Natural killer cell (primary cell): Measurements from ENCODE around the gene EIPR1. TPM values are rescaled to one million over a fixed set of nuclear protein-coding genes. Genes with fewer than 3 reads are reported as not detected.

Experiments used
- ATAC-seq, 3 donors: fragments of 150-1000 bp in 2 of 3; fragments of 200-7000 bp in 1 of 3; cut with Tn5 transposase; 1 replicate in 1 of 3; 2 replicates in 2 of 3; pipeline ENCODE4 v1.10.0; 2021; ENCODE audit warnings: mild to moderate bottlenecking in 2 of 3, moderate library complexity in 2 of 3
- DNase-seq, 2 donors: peaks; one replicate each; pipeline versions ENCODE4 v3.0.0 to v3.0.0-alpha.2; 2013 to 2021; ENCODE audit warnings: mixed read lengths in 1 of 2
- H3K27ac ChIP-seq: one replicate; pipeline ENCODE4 v1.5.1; 2013; ENCODE audit warnings: mild to moderate bottlenecking, low read length
- H3K27me3 ChIP-seq: one replicate; pipeline ENCODE4 v1.6.1; 2013; ENCODE audit warnings: low read length; ENCODE audit not compliant: control insufficient read depth, insufficient read depth
- H3K36me3 ChIP-seq: one replicate; pipeline ENCODE4 v1.6.1; 2013; ENCODE audit warnings: low read length; ENCODE audit not compliant: control insufficient read depth, insufficient read depth
- H3K4me1 ChIP-seq: one replicate; pipeline ENCODE4 v1.6.1; 2013; ENCODE audit warnings: low read length; ENCODE audit not compliant: control insufficient read depth, insufficient read depth
- H3K4me3 ChIP-seq: one replicate; pipeline ENCODE4 v1.5.1; 2013; ENCODE audit warnings: low read length
- H3K9me3 ChIP-seq: one replicate; pipeline ENCODE4 v1.6.1; 2013; ENCODE audit warnings: low read length; ENCODE audit not compliant: control insufficient read depth, insufficient read depth
- H3K27ac Mint-ChIP-seq, 2 donors: one replicate each; pipeline ENCODE4 v1.8.0; 2022; ENCODE audit warnings: mild to moderate bottlenecking in 2 of 2, mixed read lengths in 2 of 2, moderate library complexity in 1 of 2
- H3K27me3 Mint-ChIP-seq, 2 donors: one replicate each; pipeline ENCODE4 v1.8.0; 2022; ENCODE audit warnings: low read depth in 2 of 2, mixed read lengths in 2 of 2
- H3K36me3 Mint-ChIP-seq: one replicate; pipeline ENCODE4 v1.8.0; 2022; ENCODE audit warnings: mixed read lengths
- H3K4me1 Mint-ChIP-seq, 2 donors: one replicate each; pipeline ENCODE4 v1.8.0; 2022; ENCODE audit warnings: mixed read lengths in 2 of 2
- H3K4me3 Mint-ChIP-seq: one replicate; pipeline ENCODE4 v1.8.0; 2022; ENCODE audit warnings: mild to moderate bottlenecking, moderate library complexity, mixed read lengths
- H3K9me3 Mint-ChIP-seq, 2 donors: one replicate each; pipeline ENCODE4 v1.8.0; 2022; ENCODE audit warnings: mixed read lengths in 2 of 2
- WGBS: methylation state at CpG from one replicate; pipeline ENCODE4 v1.1.7; 2013; ENCODE audit warnings: missing lambda C conversion rate; ENCODE audit not compliant: insufficient coverage; 5-methylcytosine and 5-hydroxymethylcytosine counted together
- intact Hi-C: fragments of 100-400 bp; cut with micrococcal nuclease; formaldehyde crosslinking; loops from one replicate; pipeline ENCODE4 v1.14.2; 2022
- total RNA-seq, 4 donors: library from RNA; stranded (reverse); fragments of 120-200 nt in 1 of 4; gene quantifications; one replicate each; pipeline versions ENCODE4 v1.2.3 to v1.2.4, GENCODE V29; 2013 to 2022
- TF ChIP-seq, protein P1 (sequence below): fragments of 200-600 bp; IDR thresholded peaks from one replicate; pipeline ENCODE4 v1.8.0; 2022; ENCODE audit warnings: antibody characterized with exemption

EIPR1 gene
- total RNA-seq, 3 donors from 2014 or later (not counting 1 experiment from before 2014, with no cell fraction given): 26.8 to 28.8 (median 27.9) TPM

DNA sequence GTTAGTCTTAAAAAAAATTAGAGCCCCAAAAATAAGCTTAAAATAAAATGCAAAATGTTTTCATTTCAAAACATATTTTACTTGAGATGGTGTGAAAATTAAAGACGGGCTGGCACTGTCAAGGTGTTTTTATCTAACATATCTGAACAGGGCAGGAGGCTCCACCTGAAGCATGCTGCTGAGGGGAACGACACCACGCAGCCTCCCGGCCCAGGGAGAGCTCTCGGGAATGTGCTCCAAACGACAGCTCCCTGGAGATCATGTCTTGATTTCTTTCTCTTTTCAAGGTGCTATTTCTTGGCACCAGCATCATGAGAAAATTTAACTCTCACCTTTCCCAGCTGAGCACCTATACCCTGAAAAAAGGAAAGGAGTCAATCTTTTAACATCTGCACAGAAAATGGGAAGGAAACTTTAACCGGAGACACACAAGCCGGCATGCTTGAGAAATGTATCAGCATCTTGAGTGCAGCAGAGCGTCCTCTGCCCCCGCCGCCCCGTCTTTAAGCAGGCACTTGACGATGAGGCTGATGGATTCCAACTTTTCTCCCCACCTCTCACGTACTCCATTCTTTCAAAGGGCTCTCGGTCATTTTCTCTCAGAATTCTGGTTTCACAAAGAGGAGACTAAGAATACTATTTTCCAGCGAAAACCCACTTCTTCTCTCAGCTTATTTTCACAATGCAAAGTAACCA, 56.6 kb downstream of the EIPR1 start:
- no peaks in the 10 kb centered on the region for H3K36me3 Mint-ChIP-seq
- no peak overlapping the region for H3K27ac ChIP-seq
- H3K4me3 ChIP-seq: no peak overlapping the region
- H3K4me1 ChIP-seq: no peaks in the 10 kb centered on the region
- peaks cover 3% of the 10 kb centered on the region for H3K36me3 ChIP-seq
- H3K9me3 ChIP-seq: no peaks in the 10 kb centered on the region
- H3K4me1 Mint-ChIP-seq: peaks cover 25 to 28% of the 10 kb centered on the region in 2 donors
- no peak for DNase-seq
- intact Hi-C loops: no loop called here
- peaks cover 0 to 2% of the 10 kb centered on the region in 2 donors for H3K9me3 Mint-ChIP-seq
- no peak for ATAC-seq
- H3K27me3 ChIP-seq: no peaks in the 10 kb centered on the region
- H3K27ac Mint-ChIP-seq: no peak overlapping the region
- TF ChIP-seq, protein P1, sequence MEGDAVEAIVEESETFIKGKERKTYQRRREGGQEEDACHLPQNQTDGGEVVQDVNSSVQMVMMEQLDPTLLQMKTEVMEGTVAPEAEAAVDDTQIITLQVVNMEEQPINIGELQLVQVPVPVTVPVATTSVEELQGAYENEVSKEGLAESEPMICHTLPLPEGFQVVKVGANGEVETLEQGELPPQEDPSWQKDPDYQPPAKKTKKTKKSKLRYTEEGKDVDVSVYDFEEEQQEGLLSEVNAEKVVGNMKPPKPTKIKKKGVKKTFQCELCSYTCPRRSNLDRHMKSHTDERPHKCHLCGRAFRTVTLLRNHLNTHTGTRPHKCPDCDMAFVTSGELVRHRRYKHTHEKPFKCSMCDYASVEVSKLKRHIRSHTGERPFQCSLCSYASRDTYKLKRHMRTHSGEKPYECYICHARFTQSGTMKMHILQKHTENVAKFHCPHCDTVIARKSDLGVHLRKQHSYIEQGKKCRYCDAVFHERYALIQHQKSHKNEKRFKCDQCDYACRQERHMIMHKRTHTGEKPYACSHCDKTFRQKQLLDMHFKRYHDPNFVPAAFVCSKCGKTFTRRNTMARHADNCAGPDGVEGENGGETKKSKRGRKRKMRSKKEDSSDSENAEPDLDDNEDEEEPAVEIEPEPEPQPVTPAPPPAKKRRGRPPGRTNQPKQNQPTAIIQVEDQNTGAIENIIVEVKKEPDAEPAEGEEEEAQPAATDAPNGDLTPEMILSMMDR: no peak
- no peaks in the 10 kb centered on the region for H3K27me3 Mint-ChIP-seq
- no peak overlapping the region for H3K4me3 Mint-ChIP-seq
- 91% methylated on average over 16 of the region's 16 CpGs for WGBS

DNA sequence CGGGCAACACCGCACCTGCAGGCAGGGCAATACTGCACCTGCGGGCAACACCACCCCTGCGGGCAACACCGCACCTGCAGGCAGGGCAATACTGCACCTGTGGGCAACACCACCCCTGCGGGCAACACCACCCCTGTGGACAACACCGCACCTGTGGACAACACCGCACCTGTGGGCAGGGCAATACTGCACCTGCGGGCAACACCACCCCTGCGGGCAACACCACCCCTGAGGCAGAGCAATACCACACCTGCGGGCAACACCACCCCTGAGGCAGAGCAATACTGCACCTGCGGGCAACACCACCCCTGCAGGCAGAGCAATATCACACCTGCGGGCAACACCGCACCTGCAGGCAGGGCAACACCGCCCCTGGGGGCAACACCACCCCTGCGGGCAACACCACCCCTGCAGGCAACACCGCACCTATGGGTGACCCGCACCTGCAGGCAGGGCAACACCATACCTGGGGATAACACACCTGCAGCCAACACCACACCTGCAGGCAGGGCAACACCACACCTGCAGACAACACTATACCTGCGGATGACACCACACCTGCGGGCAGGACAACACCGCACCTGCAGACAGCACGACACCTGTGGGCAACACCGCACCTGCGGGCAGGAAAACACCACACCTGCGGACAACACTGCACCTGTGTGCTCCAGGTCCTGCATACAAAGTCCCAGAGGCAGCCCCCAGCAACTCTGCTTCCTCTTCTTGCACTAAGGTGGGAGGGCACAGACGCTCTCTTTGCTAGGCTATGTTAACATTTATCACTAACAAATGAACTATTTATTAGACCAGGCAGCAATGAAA, 57.7 kb downstream of the EIPR1 start:
- Mint-ChIP-seq H3K36me3 (no peaks in the 10 kb centered on the region), H3K27me3 (no peaks in the 10 kb centered on the region), H3K9me3 (peaks cover 0 to 2% of the 10 kb centered on the region in 2 donors), H3K27ac (peak overlapping the region in 1 of 2 donors; percentile 26), H3K4me3 (no peak overlapping the region), H3K4me1 (peaks cover 19 to 28% of the 10 kb centered on the region in 2 donors)
- ATAC-seq (no peak), DNase-seq (no peak)
- Histone ChIP-seq H3K4me1 (no peaks in the 10 kb centered on the region), H3K27me3 (no peaks in the 10 kb centered on the region), H3K4me3 (no peak overlapping the region), H3K9me3 (no peaks in the 10 kb centered on the region), H3K27ac (no peak overlapping the region), H3K36me3 (peaks cover 3% of the 10 kb centered on the region)
- WGBS: 98% methylated on average over 26 of the region's 26 CpGs
- TF ChIP-seq, protein P1: no peak
- intact Hi-C loops: no loop called here

DNA sequence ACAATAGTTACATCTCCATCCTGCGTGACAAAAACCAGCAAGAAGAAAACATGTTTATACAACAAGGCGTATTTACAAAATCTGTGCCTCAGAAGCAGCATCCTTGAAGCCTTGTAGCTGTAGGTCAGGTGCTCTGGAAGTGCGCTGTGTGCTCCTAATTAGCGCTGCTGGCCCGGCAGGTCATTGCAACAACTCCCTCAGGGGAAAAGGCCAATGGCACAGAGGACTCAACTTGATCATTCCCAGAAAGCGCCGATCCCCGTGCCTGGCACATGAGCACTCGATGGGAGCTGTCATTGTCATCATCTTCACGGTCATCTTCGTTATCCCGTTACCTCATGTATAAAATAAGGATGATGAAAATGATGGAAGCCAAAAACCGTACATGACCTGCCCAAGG, 58.5 kb downstream of the EIPR1 start:
- H3K36me3 ChIP-seq: peaks cover 3% of the 10 kb centered on the region
- H3K36me3 Mint-ChIP-seq: no peaks in the 10 kb centered on the region

More for the DNA sequence above, 58.5 kb downstream of the EIPR1 start:
- no peaks in the 10 kb centered on the region for H3K27me3 Mint-ChIP-seq
- DNase-seq (no peak), ATAC-seq (no peak)
- Histone ChIP-seq H3K4me1 (no peaks in the 10 kb centered on the region), H3K4me3 (no peak overlapping the region), H3K27ac (no peak overlapping the region), H3K9me3 (no peaks in the 10 kb centered on the region), H3K27me3 (no peaks in the 10 kb centered on the region)
- H3K27ac Mint-ChIP-seq: no peak overlapping the region
- peaks cover 0 to 2% of the 10 kb centered on the region in 2 donors for H3K9me3 Mint-ChIP-seq
- 95% methylated on average over 13 of the region's 13 CpGs for WGBS
- H3K4me3 Mint-ChIP-seq: no peak overlapping the region
- intact Hi-C loops: no loop called here
- peaks cover 25 to 28% of the 10 kb centered on the region in 2 donors for H3K4me1 Mint-ChIP-seq
- TF ChIP-seq, protein P1: no peak
